Upper lobe of left lung (tissue), 6 donors: ENCODE results near the gene CEP70. TPM values are rescaled to one million over a fixed set of nuclear protein-coding genes. Genes with fewer than 3 reads are reported as not detected.
"Not testable (repeated sequence)": the region's sequence is repeated elsewhere in the genome, so short reads cannot be mapped to it uniquely, and the experiment has no call there.

Experiments
- ATAC-seq, 2 donors: fragments of 200-7000 bp; cut with Tn5 transposase; one replicate each; pipeline ENCODE4 v1.9.1; 2022; ENCODE audit warnings: mild to moderate bottlenecking in 2 of 2, moderate library complexity in 2 of 2; ENCODE audit not compliant: low FRiP score in 2 of 2
- DNase-seq, 2 donors: peaks; one replicate each; pipeline ENCODE4 v3.0.0-alpha.2; 2019 to 2020
- H3K27ac ChIP-seq, 4 donors: fragments of 200-600 bp; sonication (generic); one replicate each; pipeline ENCODE4 v1.5.1; 2016 to 2019
- H3K27me3 ChIP-seq, 4 donors: fragments of 200-600 bp; sonication (generic); one replicate each; pipeline ENCODE4 v1.5.1; 2017 to 2019
- H3K36me3 ChIP-seq, 4 donors: fragments of 200-600 bp; sonication (generic); one replicate each; pipeline ENCODE4 v1.5.1; 2016 to 2019
- H3K4me1 ChIP-seq, 4 donors: fragments of 200-600 bp; sonication (generic); one replicate each; pipeline ENCODE4 v1.5.1; 2018 to 2019
- H3K4me3 ChIP-seq, 4 donors: fragments of 200-600 bp; sonication (generic); one replicate each; pipeline ENCODE4 v1.5.1; 2017 to 2019; ENCODE audit warnings: mild to moderate bottlenecking in 2 of 4, moderate library complexity in 1 of 4
- H3K9me3 ChIP-seq, 4 donors: fragments of 200-600 bp; sonication (generic); one replicate each; pipeline ENCODE4 v1.5.1; 2018 to 2019
- CTCF ChIP-seq, 6 experiments: fragments of 450-650 bp in 4 of 6; fragments of 200-600 bp in 2 of 6; sonication (generic) in 2 of 6; IDR thresholded peaks; one replicate each; pipeline ENCODE4 v1.5.1; 2016 to 2019; ENCODE audit warnings: antibody characterized with exemption in 6 of 6
- EP300 ChIP-seq, 4 donors: sonication (generic); formaldehyde crosslinking; IDR thresholded peaks; one replicate each; pipeline ENCODE4 v1.5.1; 2017; ENCODE audit warnings: antibody characterized with exemption in 4 of 4, control low read depth in 2 of 4
- POLR2A ChIP-seq, 4 donors: fragments of 450-650 bp; IDR thresholded peaks; one replicate each; pipeline ENCODE4 v1.5.1; 2016 to 2017; ENCODE audit warnings: antibody characterized with exemption in 4 of 4, mild to moderate bottlenecking in 2 of 4
- POLR2AphosphoS5 ChIP-seq, 2 donors: sonication (generic); formaldehyde crosslinking; IDR thresholded peaks; one replicate each; pipeline ENCODE4 v1.5.1; 2017; ENCODE audit warnings: antibody characterized with exemption in 2 of 2
- WGBS, 2 donors: methylation state at CpG; one replicate each; pipeline ENCODE4 v1.1.5; 2017 to 2018; 5-methylcytosine and 5-hydroxymethylcytosine counted together
- total RNA-seq, 6 donors: library from RNA; depleted of rRNA in 4 of 6; stranded (reverse); fragments of >200 nt in 4 of 6; gene quantifications; one replicate each; pipeline versions ENCODE4 v1.1.0 to v1.2.1, GENCODE V29; 2016 to 2021
- donor health status: DM: no; HTN: no; CAD: no; lungs with moderate emphysema.
- donor health status: DM: no; HTN: yes; CAD: no; lungs with severe emphysema.

Gene CEP70
- total RNA-seq, 6 donors from 2014 or later: 27.6 to 121 (median 50.9) TPM

- WGBS, 2 donors: 63 to 80% methylated on average over 6 of the region's 6 CpGs
- H3K9me3 ChIP-seq: no peaks in the 10 kb centered on the region
- no peaks in the 10 kb centered on the region for H3K36me3 ChIP-seq
- peak overlapping the region; percentile 89 to 97 (median 93) for H3K27ac ChIP-seq
- H3K4me1 ChIP-seq: peaks cover 4 to 15% (median 8%) of the 10 kb centered on the region in 4 donors
- no peak for ATAC-seq
- no peak for DNase-seq
- peak overlapping the region in 3 of 4 donors; percentile 54 to 87 (median 76) for H3K4me3 ChIP-seq
- TF ChIP-seq EP300 (IDR thresholded peaks at IDR 0.05) (no peak), CTCF (IDR thresholded peaks at IDR 0.05) (no peak), POLR2AphosphoS5 (IDR thresholded peaks at IDR 0.05) (no peak), POLR2A (IDR thresholded peaks at IDR 0.05) (no peak)
- peaks cover 0 to 4% (median 0%) of the 10 kb centered on the region in 4 donors for H3K27me3 ChIP-seq
Measured at GRCh38 chr3:138609898-138610266, 15.8 kb upstream of the CEP70 start.

GRCh38 chr3:138608322-138609135 is 14.5 kb upstream of the CEP70 start, which contains the start of gene FAIM:
Gene FAIM, plus strand, starts transcription at chr3:138608771. Its CDS starts 10,956 bp downstream, at chr3:138619727.
- Histone ChIP-seq H3K4me3 (peak within 1 kb of the TSS; percentile 54 to 87 (median 68)), H3K27ac (peak within 1 kb of the TSS; percentile 89 to 97 (median 93)), H3K9me3 (no peaks in the 10 kb centered on the region), H3K27me3 (peaks cover 0 to 4% (median 0%) of the 10 kb centered on the region in 4 donors), H3K36me3 (no peaks in the 10 kb centered on the region), H3K4me1 (peaks cover 4 to 15% (median 8%) of the 10 kb centered on the region in 4 donors)
- ATAC-seq (peak; percentile 90 to 92), DNase-seq (peak; percentile 62 to 93)
- TF ChIP-seq POLR2AphosphoS5 (IDR thresholded peaks at IDR 0.05) (no peak), CTCF (IDR thresholded peaks at IDR 0.05) (peak in 1 of 6 experiments; percentile 19), POLR2A (IDR thresholded peaks at IDR 0.05) (peak in 2 of 4 donors; percentile 29 to 59)
- 7 to 17% methylated on average over 6 to 17 of the region's 68 CpGs for WGBS, 2 donors

GRCh38 chr3:138604106-138604595 is 10.1 kb upstream of the CEP70 start:
- not testable (repeated sequence) for H3K27ac ChIP-seq, DNase-seq, H3K4me1 ChIP-seq, H3K4me3 ChIP-seq, H3K36me3 ChIP-seq, H3K27me3 ChIP-seq, ATAC-seq, H3K9me3 ChIP-seq
- WGBS, 2 donors: 93 to 94% methylated on average over 5 of the region's 5 CpGs

GRCh38 chr3:138601661-138602060 is 7.6 kb upstream of the CEP70 start:
- H3K27ac ChIP-seq, H3K4me1 ChIP-seq, H3K4me3 ChIP-seq, H3K9me3 ChIP-seq, H3K27me3 ChIP-seq, H3K36me3 ChIP-seq, DNase-seq, ATAC-seq: not testable (repeated sequence)
- WGBS, 2 donors: 66 to 79% methylated on average over 2 of the region's 2 CpGs

- Histone ChIP-seq H3K4me3 (no peak overlapping the region), H3K27me3 (no peaks in the 10 kb centered on the region), H3K27ac (no peak overlapping the region), H3K4me1 (peaks cover 0 to 3% (median 0%) of the 10 kb centered on the region in 4 donors), H3K9me3 (no peaks in the 10 kb centered on the region), H3K36me3 (no peaks in the 10 kb centered on the region)
- TF ChIP-seq POLR2A (IDR thresholded peaks at IDR 0.05) (no peak), CTCF (IDR thresholded peaks at IDR 0.05) (no peak), EP300 (IDR thresholded peaks at IDR 0.05) (no peak), POLR2AphosphoS5 (IDR thresholded peaks at IDR 0.05) (no peak)
- ATAC-seq (no peak), DNase-seq (no peak)
- 73 to 78% methylated on average over 8 of the region's 8 CpGs for WGBS, 2 donors
Measured at GRCh38 chr3:138600100-138600745, 6.2 kb upstream of the CEP70 start.
